ENCODE measurements around the gene HARS2. TPM values are rescaled to one million over a fixed set of nuclear protein-coding genes. Genes with fewer than 3 reads are reported as not detected.
"Not testable (repeated sequence)": the region's sequence is repeated elsewhere in the genome, so short reads cannot be mapped to it uniquely, and the experiment has no call there.

The HARS2 gene
- total RNA-seq, 4 donors from 2014 or later: 16.0 to 41.6 (median 25.5) TPM

- Histone ChIP-seq H3K27ac (no peak overlapping the region), H3K4me1 (peaks cover 0 to 8% (median 4%) of the 10 kb centered on the region in 3 donors), H3K27me3 (no peaks in the 10 kb centered on the region), H3K9me3 (no peaks in the 10 kb centered on the region), H3K36me3 (no peaks in the 10 kb centered on the region), H3K4me3 (no peak overlapping the region)
- ATAC-seq: no peak
- TF ChIP-seq EP300 (IDR thresholded peaks at IDR 0.05): no peak
- TF ChIP-seq POLR2AphosphoS5 (IDR thresholded peaks at IDR 0.05): no peak
- no peak for TF ChIP-seq POLR2A (IDR thresholded peaks at IDR 0.05)
- no peak for TF ChIP-seq CTCF (IDR thresholded peaks at IDR 0.05)
- 92% methylated on average over 1 of the region's 1 CpG; no CpG with 5 or more reads in 1 of the 2 donors for WGBS, 2 donors (ENCODE audit: low coverage in 1 of 2)
Observed at GRCh38 chr5:140713562-140714094, 22.4 kb downstream of the HARS2 start.

GRCh38 chr5:140716238-140716637 lies 25.0 kb downstream of the HARS2 start:
- H3K27me3 ChIP-seq, H3K27ac ChIP-seq, ATAC-seq, H3K9me3 ChIP-seq, H3K4me1 ChIP-seq, H3K36me3 ChIP-seq, H3K4me3 ChIP-seq: not testable (repeated sequence)
- 91 to 100% methylated on average over 1 to 2 of the region's 2 CpGs for WGBS, 2 donors (ENCODE audit: low coverage in 1 of 2)

- no peaks in the 10 kb centered on the region for H3K9me3 ChIP-seq
- no peaks in the 10 kb centered on the region for H3K36me3 ChIP-seq
- ATAC-seq: no peak
- H3K27me3 ChIP-seq: peaks cover 1% of the 10 kb centered on the region
- H3K4me1 ChIP-seq: no peaks in the 10 kb centered on the region
- no peak overlapping the region for H3K27ac ChIP-seq
- TF ChIP-seq CTCF (IDR thresholded peaks at IDR 0.05): no peak
- no peak for TF ChIP-seq POLR2AphosphoS5 (IDR thresholded peaks at IDR 0.05)
- TF ChIP-seq EP300 (IDR thresholded peaks at IDR 0.05): no peak
- no peak for TF ChIP-seq POLR2A (IDR thresholded peaks at IDR 0.05)
- 76 to 90% methylated on average over 7 of the region's 7 CpGs for WGBS, 2 donors (ENCODE audit: low coverage in 1 of 2)
- no peak overlapping the region for H3K4me3 ChIP-seq
Observed at GRCh38 chr5:140718266-140718592, 27.0 kb downstream of the HARS2 start.

- WGBS, 2 donors (ENCODE audit: low coverage in 1 of 2): 52 to 66% methylated on average over 6 of the region's 6 CpGs
- H3K9me3 ChIP-seq, H3K36me3 ChIP-seq, ATAC-seq, H3K4me3 ChIP-seq, H3K27ac ChIP-seq, H3K4me1 ChIP-seq: not testable (repeated sequence)
- peaks cover 14% of the 10 kb centered on the region for H3K27me3 ChIP-seq
Observed at GRCh38 chr5:140720738-140721137, 29.5 kb downstream of the HARS2 start.

- not testable (repeated sequence) for H3K4me1 ChIP-seq, ATAC-seq, H3K27ac ChIP-seq, H3K36me3 ChIP-seq, H3K4me3 ChIP-seq, H3K9me3 ChIP-seq
- 71 to 82% methylated on average over 2 of the region's 5 CpGs for WGBS, 2 donors (ENCODE audit: low coverage in 1 of 2)
- H3K27me3 ChIP-seq: peaks cover 17% of the 10 kb centered on the region
Observed at GRCh38 chr5:140721395-140721794, 30.1 kb downstream of the HARS2 start.

- Histone ChIP-seq H3K4me3 (no peak overlapping the region), H3K36me3 (no peaks in the 10 kb centered on the region), H3K4me1 (no peaks in the 10 kb centered on the region), H3K9me3 (no peaks in the 10 kb centered on the region), H3K27ac (no peak overlapping the region), H3K27me3 (peaks cover 48% of the 10 kb centered on the region)
- TF ChIP-seq EP300 (IDR thresholded peaks at IDR 0.05) (no peak), POLR2AphosphoS5 (IDR thresholded peaks at IDR 0.05) (no peak), POLR2A (IDR thresholded peaks at IDR 0.05) (no peak)
- WGBS, 2 donors (ENCODE audit: low coverage in 1 of 2): 10 to 12% methylated on average over 13 to 18 of the region's 23 CpGs
- ATAC-seq: peak; percentile 60
Observed at GRCh38 chr5:140725799-140726471, 34.7 kb downstream of the HARS2 start.

GRCh38 chr5:140733098-140733497 lies 41.8 kb downstream of the HARS2 start:
- no peaks in the 10 kb centered on the region for H3K36me3 ChIP-seq
- ATAC-seq: no peak
- no peak overlapping the region for H3K4me3 ChIP-seq
- no peak overlapping the region for H3K27ac ChIP-seq
- H3K9me3 ChIP-seq: no peaks in the 10 kb centered on the region
- TF ChIP-seq POLR2A (IDR thresholded peaks at IDR 0.05) (no peak), POLR2AphosphoS5 (IDR thresholded peaks at IDR 0.05) (no peak), EP300 (IDR thresholded peaks at IDR 0.05) (no peak), CTCF (IDR thresholded peaks at IDR 0.05) (no peak)
- no peaks in the 10 kb centered on the region for H3K4me1 ChIP-seq
- peaks cover 66% of the 10 kb centered on the region for H3K27me3 ChIP-seq
- 49 to 68% methylated on average over 4 of the region's 4 CpGs for WGBS, 2 donors (ENCODE audit: low coverage in 1 of 2)

Measured in gastroesophageal sphincter (tissue), 4 donors.